GM18505 (cell line): Measurements from ENCODE around the gene SYT13.

Experiments used
- ATAC-seq: cut with Tn5 transposase; IDR thresholded peaks from one replicate; pipeline ENCODE4 v1.9.1; 2021; ENCODE audit not compliant: unreplicated experiment
- POLR2A ChIP-seq: IDR thresholded peaks from 4 replicates; pipeline ENCODE4 v1.6.1; 2011; ENCODE audit warnings: borderline replicate concordance; ENCODE audit not compliant: insufficient read depth, insufficient read length; ENCODE audit errors: extremely low read depth

Gene SYT13

GRCh38 chr11:45278714-45279113 lies 7.4 kb downstream of the SYT13 start:
- TF ChIP-seq POLR2A = no peak
- ATAC-seq = no peak

GRCh38 chr11:45275828-45276227 lies 10.3 kb downstream of the SYT13 start:
- no peak for TF ChIP-seq POLR2A
- ATAC-seq = no peak

GRCh38 chr11:45274206-45274605 lies 11.9 kb downstream of the SYT13 start:
- ATAC-seq = no peak

DNA sequence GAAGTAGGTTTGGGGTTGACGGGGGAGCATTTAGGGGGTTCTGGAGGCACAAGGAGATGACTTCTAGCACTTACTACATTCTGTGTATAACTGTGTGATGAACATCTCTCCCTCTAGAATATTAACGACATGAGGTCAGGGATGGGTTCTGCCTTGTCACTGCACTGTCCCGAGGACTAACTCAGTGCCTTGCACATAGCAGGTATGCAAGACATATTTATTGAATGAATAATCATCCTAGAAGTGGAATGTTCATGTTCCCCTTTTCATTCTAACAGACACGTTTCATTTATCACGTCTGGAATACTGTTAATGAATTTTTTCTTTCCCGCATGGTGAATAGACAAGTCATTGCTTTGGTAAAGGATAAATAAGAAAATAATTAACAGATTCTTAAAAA lies 12.6 kb downstream of the SYT13 start:
- no peak for ATAC-seq
- no peak for TF ChIP-seq POLR2A

More at GRCh38 chr11:45274206-45274605, 11.9 kb downstream of the SYT13 start:
- TF ChIP-seq POLR2A = no peak

- TF ChIP-seq POLR2A = no peak
- ATAC-seq = no peak
Observed at GRCh38 chr11:45272701-45273100, 13.4 kb downstream of the SYT13 start.

DNA sequence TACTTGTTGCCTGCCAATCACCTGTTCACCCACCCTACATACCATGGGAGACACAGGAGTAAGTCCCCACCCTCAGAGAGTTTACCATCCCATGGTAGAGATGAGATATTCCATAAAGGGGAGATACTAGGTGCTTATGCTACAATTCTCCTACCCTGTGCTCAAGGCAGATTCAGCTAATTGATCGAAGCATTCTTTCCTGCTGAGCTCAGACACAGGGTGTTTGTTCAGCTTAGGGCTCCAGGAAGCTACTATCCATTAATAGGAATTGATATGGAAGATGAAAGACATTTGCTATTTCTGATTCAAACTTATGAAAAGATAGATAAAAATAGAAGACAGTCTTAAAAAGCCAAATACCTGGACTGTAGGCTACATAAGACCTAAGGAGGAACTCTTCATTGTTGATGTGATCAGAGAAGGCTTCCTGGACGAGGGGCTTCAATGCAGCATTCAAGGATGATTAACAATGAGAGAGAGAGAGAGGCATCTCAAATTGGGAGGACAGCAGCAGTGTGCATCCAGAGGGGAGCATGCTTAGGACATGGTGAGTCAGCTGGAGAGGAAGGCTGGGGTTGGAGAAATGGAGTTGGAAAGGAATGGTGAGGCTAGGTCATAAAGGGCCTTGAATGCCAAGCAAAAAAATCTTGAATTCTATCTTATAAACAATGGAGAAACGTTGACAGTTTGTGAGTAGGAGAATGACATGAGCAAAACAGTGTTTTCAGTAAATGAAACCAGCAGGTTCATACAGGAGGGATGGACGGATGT lies 15.0 kb downstream of the SYT13 start:
- TF ChIP-seq POLR2A = no peak
- no peak for ATAC-seq

DNA sequence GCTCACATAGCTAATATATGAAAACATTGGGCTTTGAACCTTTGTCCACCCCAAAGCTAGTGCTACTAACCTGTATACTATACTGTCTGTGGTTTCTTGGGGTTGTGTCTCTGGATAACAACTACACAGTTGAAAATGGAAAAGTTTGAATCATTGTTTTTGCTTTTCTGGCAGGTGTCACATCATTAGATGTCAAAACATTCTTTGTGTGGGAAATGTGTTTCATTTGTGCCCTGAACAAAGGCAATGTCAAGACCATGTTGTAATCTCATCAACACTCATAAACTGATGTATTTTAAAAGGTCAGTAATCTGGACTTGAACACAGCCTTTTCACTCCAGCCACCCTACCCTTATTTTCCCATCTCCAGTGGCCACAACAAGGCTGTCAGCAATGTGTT lies 16.5 kb downstream of the SYT13 start:
- no peak for ATAC-seq
- no peak for TF ChIP-seq POLR2A

DNA sequence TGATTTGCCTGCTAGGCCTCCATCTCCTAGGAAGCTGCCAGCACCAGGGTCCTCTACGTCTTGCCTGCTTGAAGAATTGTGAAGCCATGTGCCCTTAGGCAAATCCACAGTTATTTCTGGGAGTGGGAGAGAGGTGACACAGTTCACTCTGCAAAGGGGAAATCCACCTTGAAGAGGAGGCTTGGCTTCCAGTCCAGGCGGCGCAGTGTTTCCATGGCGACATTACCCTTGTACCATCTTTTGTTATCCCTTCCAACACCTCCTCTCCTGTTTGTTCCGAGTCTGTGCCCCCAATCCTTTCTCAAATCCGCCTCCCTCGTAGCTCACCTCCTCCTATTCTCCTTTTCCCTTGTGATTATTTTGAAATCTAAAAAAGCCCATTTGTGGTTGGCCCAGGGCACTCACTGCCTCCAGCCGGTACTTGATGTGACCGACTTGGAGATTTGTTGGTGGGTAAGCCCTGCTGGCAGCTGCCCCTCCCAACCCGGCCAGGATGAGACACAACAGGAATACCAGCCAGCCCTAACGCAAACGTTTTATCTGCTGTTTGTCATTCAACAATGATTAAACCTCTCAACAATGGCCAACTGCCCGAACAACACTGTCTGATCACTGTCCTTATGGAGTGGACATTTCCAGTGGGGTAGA lies 18.4 kb downstream of the SYT13 start:
- TF ChIP-seq POLR2A = no peak
- no peak for ATAC-seq

DNA sequence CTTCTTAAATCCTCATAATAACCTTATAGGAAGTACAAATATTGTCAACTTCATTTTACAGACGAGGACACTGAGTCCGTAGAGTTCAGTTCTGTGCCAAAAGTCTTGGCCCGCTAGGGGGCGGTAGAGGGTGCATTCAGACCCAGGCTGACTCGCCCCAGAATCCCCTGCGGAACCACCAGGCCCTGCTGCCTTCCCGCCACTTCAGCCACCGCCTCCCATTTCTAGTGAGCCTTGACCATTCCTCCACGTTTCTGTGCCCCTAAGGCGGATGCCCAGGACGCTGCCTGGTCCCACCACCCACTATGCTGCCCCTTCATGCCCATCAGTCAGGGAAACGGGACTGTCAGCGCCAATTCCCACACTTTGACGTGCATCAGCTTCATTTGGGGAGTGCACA lies 19.1 kb downstream of the SYT13 start:
- TF ChIP-seq POLR2A = no peak
- ATAC-seq = no peak

DNA sequence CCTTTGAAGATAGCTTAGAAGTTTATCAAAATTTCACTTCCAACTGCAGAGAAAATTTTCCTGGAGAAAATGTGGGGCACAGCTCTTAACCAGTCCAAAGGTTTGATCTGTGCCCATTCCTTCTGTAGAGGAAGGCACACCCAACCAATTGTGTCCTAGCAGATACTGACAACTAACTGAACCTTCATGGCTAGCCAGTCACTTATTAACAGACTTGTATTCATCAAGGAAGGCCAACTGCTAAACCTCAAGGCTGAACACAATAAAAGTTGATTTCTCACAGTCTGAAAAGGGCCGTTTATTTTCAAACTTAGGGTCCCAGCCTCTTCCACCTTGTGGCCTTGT lies 19.5 kb downstream of the SYT13 start:
- TF ChIP-seq POLR2A = no peak
- no peak for ATAC-seq

- ATAC-seq = no peak
- no peak for TF ChIP-seq POLR2A
Observed at GRCh38 chr11:45265969-45266675, 20.0 kb downstream of the SYT13 start.

- no peak for TF ChIP-seq POLR2A
- no peak for ATAC-seq
Observed at GRCh38 chr11:45264839-45265515, 21.2 kb downstream of the SYT13 start.

- no peak for ATAC-seq
- no peak for TF ChIP-seq POLR2A
Observed at GRCh38 chr11:45263773-45264172, 22.4 kb downstream of the SYT13 start.
